ENCODE results near the gene ISY1. TPM values are rescaled to one million over a fixed set of nuclear protein-coding genes. Genes with fewer than 3 reads are reported as not detected.

ISY1 gene
- total RNA-seq, result 10 to 100 TPM; 32.8 to 36.9 TPM

DNA sequence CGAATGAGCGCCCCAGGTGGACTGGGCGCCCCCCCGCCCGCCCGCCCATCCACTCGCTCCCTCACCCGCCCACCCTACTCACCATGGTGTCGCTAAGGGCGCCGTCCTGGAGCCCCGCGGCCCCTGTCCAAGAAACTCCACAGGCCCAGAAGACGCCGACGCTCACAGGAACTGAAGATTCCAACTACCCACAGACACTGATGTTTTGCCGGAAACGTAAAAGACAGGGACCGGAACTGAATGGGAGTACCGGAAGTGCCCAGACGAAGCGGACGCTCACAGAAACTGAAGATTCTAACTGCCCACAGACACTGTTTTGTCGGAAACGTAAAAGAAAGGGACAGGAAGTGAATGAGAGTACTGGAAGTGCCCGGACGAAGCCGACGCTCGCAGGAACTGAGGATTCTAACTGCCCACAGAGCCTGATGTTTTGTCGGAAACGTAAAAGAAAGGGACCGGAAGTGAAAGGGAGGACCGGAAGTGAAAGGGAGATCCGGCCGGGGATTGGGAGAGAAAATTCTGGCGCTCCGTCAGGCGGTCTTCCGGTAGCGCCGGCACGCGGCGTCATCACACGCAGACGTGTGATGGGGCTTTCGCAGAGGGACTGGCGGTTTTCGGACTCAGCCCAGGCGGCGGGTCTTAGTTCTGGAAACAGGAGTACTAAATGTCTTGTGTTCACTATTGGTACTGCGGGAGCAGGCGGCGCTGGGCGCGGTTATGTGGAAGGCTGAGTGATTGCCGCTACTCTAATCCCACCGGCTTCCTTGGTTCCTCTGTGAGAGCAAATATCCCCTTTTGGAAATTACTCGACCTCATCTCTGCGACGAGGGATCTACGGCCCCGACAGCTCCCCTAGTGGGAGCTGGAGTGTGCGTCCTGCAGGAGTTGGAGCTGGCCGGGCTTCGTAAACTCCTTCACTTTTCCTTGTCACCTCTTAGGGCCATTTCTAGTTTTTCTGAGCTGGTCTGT is at the start of gene ISY1:
TSS of gene ISY1 (minus strand) at position 173 of the 969 bp plus-strand sequence. CDS start at position 85, 88 bp downstream.
- Histone ChIP-seq H3K27ac (peak within 1 kb of the TSS; percentile 84), H3K9ac (ENCODE audit: low read depth in 2 of 2, low read length in 2 of 2) (peak within 1 kb of the TSS; percentile 61 to 92), H3K4me1 (peaks cover 10% of the 10 kb centered on the region), H3K27me3 (no peaks in the 10 kb centered on the region), H3K36me3 (peaks cover 11% of the 10 kb centered on the region), H3K9me3 (no peaks in the 10 kb centered on the region), H3K4me3 (peak within 1 kb of the TSS; percentile 96)
- intact Hi-C loops (cut with DNase I), result no loop called here
- peak; percentile 91 for DNase-seq
- TF ChIP-seq CTCF (IDR thresholded peaks at IDR 0.05), result peak; percentile 63

- DNase-seq, result no peak
These were observed 46.6 kb upstream of the ISY1 start for GRCh38 chr3:129207479-129207878.

DNA sequence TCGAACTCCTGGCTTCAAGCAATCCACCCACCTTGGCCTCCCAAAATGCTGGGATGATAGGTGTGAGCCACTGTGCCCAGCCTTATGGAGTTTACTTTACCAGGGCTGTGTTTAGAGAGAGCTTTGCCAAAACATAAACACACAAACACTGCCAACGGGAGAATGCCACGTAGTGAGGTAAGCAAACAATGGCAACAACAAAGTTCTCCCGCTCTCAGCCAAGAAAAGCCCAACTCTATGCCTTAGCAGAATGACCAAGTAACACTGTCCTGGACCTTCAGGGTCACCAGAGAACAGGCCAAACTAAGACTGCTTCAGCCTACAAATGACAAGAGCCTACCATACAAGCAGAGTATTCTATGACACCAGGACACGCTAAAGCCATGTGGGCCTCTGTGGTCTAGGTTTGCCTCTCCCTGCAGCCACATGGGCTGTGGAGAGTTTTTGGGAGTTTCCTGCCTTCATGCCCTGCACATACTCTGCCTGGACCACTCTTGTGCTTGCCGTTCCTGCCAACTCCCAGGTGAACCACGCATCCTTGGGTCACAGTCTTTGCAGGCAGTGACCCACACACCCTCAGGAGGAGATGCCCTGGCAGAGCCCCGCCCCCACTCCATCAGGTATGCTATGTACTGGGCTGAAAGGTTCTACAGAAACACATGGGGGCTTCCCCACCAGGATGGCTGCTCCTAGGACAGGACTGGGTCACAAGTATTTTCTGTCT is 44.4 kb upstream of the ISY1 start:
- no peak overlapping the region for H3K4me3 ChIP-seq
- TF ChIP-seq CTCF (IDR thresholded peaks at IDR 0.05), result no peak
- no peaks in the 10 kb centered on the region for H3K9me3 ChIP-seq
- no peak for DNase-seq
- H3K27me3 ChIP-seq, result no peaks in the 10 kb centered on the region
- intact Hi-C loops (cut with DNase I), result no loop called here
- H3K36me3 ChIP-seq, result no peaks in the 10 kb centered on the region
- no peaks in the 10 kb centered on the region for H3K4me1 ChIP-seq
- H3K9ac ChIP-seq (ENCODE audit: low read depth in 2 of 2, low read length in 2 of 2), result no peak overlapping the region
- no peak overlapping the region for H3K27ac ChIP-seq

More at GRCh38 chr3:129207479-129207878, 46.6 kb upstream of the ISY1 start:
- H3K4me3 ChIP-seq, result no peak overlapping the region
- H3K9ac ChIP-seq (ENCODE audit: low read depth in 2 of 2, low read length in 2 of 2), result no peak overlapping the region
- intact Hi-C loops (cut with DNase I), result no loop called here
- no peaks in the 10 kb centered on the region for H3K9me3 ChIP-seq
- H3K4me1 ChIP-seq, result no peaks in the 10 kb centered on the region
- no peak overlapping the region for H3K27ac ChIP-seq
- TF ChIP-seq CTCF (IDR thresholded peaks at IDR 0.05), result no peak
- no peaks in the 10 kb centered on the region for H3K36me3 ChIP-seq
- H3K27me3 ChIP-seq, result no peaks in the 10 kb centered on the region

GRCh38 chr3:129204473-129204872 is 43.6 kb upstream of the ISY1 start:
- H3K36me3 ChIP-seq, result no peaks in the 10 kb centered on the region
- intact Hi-C loops (cut with DNase I), result no loop called here

More at GRCh38 chr3:129204473-129204872, 43.6 kb upstream of the ISY1 start:
- TF ChIP-seq CTCF (IDR thresholded peaks at IDR 0.05), result no peak
- H3K9me3 ChIP-seq, result no peaks in the 10 kb centered on the region
- H3K27me3 ChIP-seq, result no peaks in the 10 kb centered on the region
- H3K27ac ChIP-seq, result no peak overlapping the region
- H3K4me3 ChIP-seq, result no peak overlapping the region
- no peaks in the 10 kb centered on the region for H3K4me1 ChIP-seq
- H3K9ac ChIP-seq (ENCODE audit: low read depth in 2 of 2, low read length in 2 of 2), result no peak overlapping the region
- DNase-seq, result no peak
